ENCODE measurements around the gene FOXL3.
"Not testable (repeated sequence)": the region's sequence is repeated elsewhere in the genome, so short reads cannot be mapped to it uniquely, and the experiment has no call there.

DNA sequence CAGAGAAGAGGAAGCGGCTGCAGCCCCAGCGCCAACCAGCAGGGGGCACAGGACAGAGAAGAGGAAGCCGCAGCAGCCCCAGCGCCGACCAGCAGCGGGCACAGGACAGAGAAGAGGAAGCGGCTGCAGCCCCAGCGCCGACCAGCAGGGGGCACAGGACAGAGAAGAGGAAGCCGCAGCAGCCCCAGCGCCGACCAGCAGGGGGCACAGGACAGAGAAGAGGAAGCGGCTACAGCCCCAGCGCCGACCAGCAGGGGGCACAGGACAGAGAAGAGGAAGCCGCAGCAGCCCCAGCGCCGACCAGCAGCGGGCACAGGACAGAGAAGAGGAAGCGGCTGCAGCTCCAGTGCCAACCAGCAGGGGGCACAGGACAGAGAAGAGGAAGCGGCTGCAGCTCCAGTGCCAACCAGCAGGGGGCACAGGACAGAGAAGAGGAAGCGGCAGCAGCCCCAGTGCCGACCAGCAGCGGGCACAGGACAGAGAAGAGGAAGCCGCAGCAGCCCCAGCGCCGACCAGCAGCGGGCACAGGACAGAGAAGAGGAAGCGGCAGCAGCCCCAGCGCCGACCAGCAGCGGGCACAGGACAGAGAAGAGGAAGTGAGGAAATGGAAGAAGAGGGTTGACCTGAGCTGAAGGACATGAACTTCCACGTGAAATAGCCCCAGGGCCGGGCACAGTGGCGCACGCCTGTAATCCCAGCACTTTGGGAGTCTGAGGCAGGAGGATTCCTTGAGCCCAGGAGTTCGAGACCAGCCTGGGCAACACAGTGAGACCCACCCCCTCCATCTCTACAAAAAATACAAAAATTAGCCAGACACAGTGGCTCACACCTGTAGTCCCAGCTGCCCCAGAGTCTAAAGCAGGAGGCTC, 26.3 kb upstream of the FOXL3 start:
- TF ChIP-seq, protein P1, sequence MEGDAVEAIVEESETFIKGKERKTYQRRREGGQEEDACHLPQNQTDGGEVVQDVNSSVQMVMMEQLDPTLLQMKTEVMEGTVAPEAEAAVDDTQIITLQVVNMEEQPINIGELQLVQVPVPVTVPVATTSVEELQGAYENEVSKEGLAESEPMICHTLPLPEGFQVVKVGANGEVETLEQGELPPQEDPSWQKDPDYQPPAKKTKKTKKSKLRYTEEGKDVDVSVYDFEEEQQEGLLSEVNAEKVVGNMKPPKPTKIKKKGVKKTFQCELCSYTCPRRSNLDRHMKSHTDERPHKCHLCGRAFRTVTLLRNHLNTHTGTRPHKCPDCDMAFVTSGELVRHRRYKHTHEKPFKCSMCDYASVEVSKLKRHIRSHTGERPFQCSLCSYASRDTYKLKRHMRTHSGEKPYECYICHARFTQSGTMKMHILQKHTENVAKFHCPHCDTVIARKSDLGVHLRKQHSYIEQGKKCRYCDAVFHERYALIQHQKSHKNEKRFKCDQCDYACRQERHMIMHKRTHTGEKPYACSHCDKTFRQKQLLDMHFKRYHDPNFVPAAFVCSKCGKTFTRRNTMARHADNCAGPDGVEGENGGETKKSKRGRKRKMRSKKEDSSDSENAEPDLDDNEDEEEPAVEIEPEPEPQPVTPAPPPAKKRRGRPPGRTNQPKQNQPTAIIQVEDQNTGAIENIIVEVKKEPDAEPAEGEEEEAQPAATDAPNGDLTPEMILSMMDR (IDR thresholded peaks at IDR 0.05) = peak; percentile 56
- TF ChIP-seq ZFX (IDR thresholded peaks at IDR 0.05; ENCODE audit: borderline replicate concordance) = not testable (repeated sequence)
